RCC 7860 (cell line): ENCODE data around the gene GTPBP2.
A peak's percentile ranks its signal among the peaks of the same experiment; 100 is the strongest.
"Not testable (repeated sequence)": the region's sequence is repeated elsewhere in the genome, so short reads cannot be mapped to it uniquely, and the experiment has no call there.

ENCODE experiments used
- DNase-seq: peaks from one replicate; pipeline ENCODE4 v3.0.0-alpha.2; 2015; ENCODE audit warnings: low spot score
- FAIRE-seq: peaks from 2 replicates; lab custom pipeline; 2012; peaks lifted over from hg19 to GRCh38; lab: Jason Lieb, UNC

GTPBP2 gene

DNA sequence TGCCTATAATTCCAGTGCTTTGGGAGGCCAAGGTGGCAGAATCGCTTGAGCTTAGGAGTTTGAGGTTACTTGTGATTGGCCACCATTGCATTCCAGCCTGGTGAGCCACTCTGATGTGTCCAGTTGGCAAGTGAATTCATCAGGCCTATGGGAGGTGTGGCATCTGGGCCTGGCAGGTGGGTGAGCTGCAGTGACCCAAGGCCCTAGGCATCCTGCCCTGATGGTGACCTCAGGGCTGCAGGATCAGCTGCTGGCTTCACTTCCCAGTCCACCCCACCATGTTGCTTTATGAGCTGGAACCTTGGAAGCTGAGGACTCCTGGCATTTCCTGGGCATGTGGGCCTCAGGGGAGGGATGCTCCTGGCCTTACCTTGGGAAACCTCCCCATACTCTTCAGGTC, 36.3 kb upstream of the GTPBP2 start:
- FAIRE-seq, result peak; percentile 23
- peak; percentile 85 for DNase-seq

- not testable (repeated sequence) for FAIRE-seq, DNase-seq
Observed at GRCh38 chr6:43662948-43663347, 33.9 kb upstream of the GTPBP2 start.

GRCh38 chr6:43658161-43658560, 29.1 kb upstream of the GTPBP2 start:
- no peak for DNase-seq
- no peak for FAIRE-seq

- DNase-seq, result no peak
- no peak for FAIRE-seq
Observed at GRCh38 chr6:43657221-43657802, 28.2 kb upstream of the GTPBP2 start.

- not testable (repeated sequence) for DNase-seq, FAIRE-seq
Observed at GRCh38 chr6:43652822-43653221, 23.8 kb upstream of the GTPBP2 start.

GRCh38 chr6:43648248-43648647, 19.2 kb upstream of the GTPBP2 start:
- FAIRE-seq (no peak), DNase-seq (no peak)

DNA sequence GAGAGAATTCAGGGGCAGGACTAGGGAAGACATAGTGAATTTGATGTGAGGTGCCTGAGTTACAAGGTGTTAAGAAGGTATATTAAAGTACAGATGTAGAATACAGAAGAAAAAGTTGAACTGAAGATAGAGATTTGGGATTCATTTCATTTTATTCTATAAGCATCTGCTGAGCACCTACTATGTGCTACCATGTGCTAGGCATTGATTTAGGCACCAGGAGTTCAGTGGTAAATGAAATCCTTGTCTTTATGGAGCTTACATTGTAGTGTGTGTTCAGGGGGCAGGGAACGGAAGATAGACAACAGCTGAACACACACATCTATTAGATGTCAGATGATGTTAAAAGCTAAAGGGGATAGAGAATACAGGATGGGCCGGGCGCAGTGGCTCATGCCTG, 18.5 kb upstream of the GTPBP2 start:
- DNase-seq, result no peak
- no peak for FAIRE-seq

DNA sequence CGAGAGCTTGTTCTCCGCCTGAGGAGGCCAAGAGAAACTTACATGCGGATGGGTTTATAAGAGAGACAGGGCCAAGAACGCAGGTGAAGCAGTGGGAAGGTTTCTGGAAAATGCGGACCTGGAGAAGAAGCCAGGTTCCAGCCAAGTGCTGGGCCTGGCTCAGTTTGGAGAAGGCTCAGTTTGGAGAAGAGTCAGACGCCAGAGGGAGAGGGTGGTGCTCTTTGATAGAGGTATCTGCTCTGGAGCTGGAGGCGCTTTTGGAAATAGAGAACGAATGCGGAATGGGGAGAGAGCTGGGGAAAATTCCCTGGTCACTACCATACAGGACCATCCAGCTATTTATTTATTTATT, 16.5 kb upstream of the GTPBP2 start:
- DNase-seq (no peak), FAIRE-seq (no peak)

DNA sequence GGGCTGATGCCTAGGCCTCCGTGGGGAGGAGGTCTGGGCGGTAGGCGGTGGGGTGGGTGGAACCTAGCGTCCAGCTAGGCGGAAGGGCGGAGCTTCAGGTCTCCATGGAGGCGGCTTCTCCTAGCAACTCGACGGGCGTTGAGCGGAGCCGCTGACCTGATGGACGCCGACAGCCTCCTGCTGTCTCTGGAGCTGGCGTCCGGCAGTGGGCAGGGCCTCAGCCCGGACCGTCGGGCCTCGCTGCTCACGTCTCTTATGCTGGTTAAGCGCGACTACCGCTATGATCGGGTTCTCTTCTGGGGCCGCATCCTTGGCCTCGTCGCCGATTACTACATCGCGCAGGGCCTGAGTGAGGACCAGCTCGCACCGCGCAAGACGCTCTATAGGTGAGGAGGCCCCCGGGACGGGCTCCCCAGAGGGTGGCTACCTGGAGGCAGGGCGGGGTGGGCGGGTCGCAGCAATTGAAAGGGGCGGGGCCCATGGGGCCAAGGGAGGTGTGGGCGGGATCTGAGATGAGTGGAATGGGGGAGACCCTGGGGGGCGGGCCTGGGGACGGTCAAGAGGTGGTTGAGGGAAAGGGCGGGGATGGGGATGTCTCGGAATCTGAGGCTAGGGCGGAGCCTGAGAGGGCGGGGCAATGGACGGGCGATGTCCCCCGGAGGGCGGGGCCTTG, 16.0 kb upstream of the GTPBP2 start, which contains the start of gene RSPH9:
Gene RSPH9, plus strand, starts transcription at position 97 of the 673 bp plus-strand sequence. Its CDS starts 63 bp downstream, at position 160.
- FAIRE-seq (no peak), DNase-seq (no peak)

DNA sequence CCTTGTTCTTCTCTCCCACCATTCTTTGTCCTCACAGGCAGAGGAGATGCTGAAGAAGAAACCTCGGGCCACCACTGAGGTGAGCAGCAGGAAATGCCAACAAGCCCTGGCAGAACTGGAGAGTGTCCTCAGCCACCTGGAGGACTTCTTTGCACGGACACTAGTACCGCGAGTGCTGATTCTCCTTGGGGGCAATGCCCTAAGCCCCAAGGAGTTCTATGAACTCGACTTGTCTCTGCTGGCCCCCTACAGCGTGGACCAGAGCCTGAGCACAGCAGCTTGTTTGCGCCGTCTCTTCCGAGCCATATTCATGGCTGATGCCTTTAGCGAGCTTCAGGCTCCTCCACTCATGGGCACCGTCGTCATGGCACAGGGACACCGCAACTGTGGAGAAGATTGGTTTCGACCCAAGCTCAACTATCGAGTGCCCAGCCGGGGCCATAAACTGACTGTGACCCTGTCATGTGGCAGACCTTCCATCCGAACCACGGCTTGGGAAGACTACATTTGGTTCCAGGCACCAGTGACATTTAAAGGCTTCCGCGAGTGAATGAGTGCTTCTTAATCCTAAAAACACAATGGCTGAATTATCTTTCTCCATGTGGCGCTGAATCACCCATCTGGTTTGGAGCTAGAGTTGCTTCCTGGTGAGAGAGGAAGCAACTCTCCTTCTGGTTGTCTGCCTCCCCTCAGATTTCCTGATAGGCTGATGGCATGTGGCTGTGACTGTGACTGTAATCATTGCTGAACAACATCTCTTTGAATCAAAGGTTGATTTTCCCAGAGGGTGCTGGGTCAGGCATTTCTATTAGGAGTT, 11.1 kb upstream of the GTPBP2 start:
- no peak for DNase-seq
- FAIRE-seq, result no peak

DNA sequence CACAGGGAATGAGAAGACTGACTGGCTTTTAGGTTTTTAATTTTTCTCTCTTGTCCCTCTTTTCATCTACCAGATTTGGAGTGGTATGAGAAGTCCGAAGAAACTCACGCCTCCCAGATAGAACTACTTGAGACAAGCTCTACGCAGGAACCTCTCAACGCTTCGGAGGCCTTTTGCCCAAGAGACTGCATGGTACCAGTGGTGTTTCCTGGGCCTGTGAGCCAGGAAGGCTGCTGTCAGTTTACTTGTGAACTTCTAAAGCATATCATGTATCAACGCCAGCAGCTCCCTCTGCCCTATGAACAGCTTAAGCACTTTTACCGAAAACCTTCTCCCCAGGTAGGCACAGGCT, 7.2 kb upstream of the GTPBP2 start:
- DNase-seq (no peak), FAIRE-seq (no peak)

DNA sequence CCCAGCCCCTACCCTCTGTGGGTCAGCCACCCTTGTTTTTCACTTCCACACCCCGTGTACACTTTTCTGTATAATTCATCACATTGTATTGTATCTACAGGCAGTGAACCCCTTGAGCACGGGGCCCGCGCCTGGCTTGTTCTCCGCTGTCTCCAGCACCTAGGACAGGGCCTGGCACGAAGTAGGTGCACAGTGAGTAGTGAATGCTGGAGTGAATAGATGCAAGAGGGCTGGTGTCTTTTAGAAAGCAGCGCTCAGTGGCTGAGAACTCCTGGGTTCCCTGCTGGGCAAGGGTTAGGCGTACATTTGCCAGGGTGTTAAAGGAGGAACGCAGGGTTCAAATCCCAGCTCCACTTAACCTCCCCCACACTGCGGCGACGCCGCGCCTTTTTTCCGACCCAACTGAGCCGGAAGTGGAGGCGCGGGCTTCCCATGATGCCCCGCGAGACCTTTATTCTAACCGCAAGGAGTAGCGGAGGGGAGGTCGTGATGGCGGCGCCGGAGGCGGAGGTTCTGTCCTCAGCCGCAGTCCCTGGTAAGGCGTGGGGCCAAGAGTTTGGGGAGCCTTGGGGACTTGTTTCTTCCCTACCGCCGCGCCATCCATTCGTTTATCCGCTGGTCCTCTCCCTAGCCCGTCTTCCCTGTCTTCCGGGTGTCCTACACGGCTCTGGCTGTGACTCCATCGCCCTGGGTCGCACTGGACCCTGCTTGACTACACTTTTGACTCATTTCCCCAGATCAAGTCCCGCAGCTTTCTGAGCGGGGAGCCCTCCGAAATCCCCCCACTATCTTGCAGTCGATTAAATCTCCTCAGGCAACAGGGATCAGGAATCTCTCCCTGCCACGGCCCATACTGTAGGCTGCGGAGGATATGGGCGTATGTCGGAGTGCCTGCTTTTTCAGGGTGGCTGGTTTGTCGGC, 6.6 kb upstream of the GTPBP2 start, which contains the start of gene MAD2L1BP:
Gene MAD2L1BP, plus strand, starts transcription at position 454 of the 921 bp plus-strand sequence. Its CDS starts 36 bp downstream, at position 490.
- DNase-seq (peak; percentile 42), FAIRE-seq (no peak)

GRCh38 chr6:43634702-43635303, 5.7 kb upstream of the GTPBP2 start:
- DNase-seq (no peak), FAIRE-seq (no peak)

DNA sequence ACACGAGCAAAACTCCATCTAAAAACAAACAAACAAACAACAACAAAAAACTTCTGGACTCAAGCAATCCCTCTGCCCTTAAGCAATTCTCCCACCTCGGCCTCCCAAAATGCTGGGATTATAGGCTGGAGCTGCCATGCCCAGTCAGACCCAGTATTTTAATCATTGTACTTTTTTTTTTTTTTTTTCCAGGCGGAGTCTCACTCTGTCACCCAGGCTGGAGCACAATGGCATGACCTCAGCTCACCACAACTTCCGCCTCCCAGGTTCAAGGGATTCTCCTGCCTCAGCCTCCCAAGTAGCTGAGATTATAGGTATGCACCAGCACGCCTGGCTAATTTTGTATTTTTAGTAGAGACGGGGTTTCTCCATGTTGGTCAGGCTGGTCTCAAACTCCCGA, 3.9 kb upstream of the GTPBP2 start:
- DNase-seq, result peak; percentile 14
- FAIRE-seq, result not testable (repeated sequence)

DNA sequence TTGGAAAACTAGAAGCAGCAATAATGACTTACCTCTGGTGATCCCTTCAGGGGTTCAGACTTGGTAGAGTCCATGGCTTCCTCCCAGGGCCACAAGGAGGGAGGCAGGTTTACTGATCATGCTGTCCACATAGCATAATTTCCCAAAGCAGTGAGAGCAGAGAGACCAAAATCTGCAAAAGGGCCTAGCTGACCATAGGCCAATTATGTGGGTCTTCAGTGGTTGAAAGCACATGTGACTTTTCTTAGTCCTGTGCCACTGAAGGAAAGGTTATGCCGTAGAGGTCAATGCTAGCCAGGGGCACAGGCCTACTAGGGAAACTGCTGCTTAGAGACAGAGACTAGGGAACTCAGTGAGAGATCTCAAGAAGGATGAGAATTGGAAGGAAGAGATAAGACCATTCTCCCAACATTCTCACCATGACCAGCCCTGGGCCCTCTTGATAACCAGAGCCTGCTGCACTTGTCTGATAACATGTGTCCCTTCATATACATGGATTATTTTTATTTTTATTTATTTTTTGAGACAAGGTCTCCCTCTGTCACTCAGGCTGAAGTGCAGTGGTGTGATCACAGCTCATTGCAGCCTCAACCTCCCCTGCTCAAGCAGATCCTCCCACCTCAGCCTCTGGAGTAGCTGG, 2.0 kb upstream of the GTPBP2 start:
- FAIRE-seq, result no peak
- no peak for DNase-seq

- DNase-seq (peak; percentile 93), FAIRE-seq (peak; percentile 85)
Observed at GRCh38 chr6:43629505-43630300, 639 bp upstream of the GTPBP2 start.

- FAIRE-seq, result no peak
Observed at GRCh38 chr6:43628393-43629103, 516 bp downstream of the GTPBP2 start.

More at GRCh38 chr6:43628393-43629103, 516 bp downstream of the GTPBP2 start:
- DNase-seq, result no peak
